DND-41 (cell line): ENCODE results near the gene ARMH3.

ENCODE experiments used
- ATAC-seq: fragments of 200-7000 bp; cut with Tn5 transposase; 3 replicates; pipeline ENCODE4 v1.9.1; 2021; ENCODE audit warnings: low read depth; ENCODE audit not compliant: insufficient read depth
- DNase-seq: peaks from one replicate; pipeline ENCODE4 v3.0.0-alpha.2; 2020
- H2AFZ ChIP-seq: 2 replicates; pipeline ENCODE4 v1.6.0; 2012; ENCODE audit warnings: low read depth, low read length
- H3K27ac ChIP-seq: 2 replicates; pipeline ENCODE4 v1.5.1; 2012; ENCODE audit warnings: low read length, inconsistent platforms
- H3K27me3 ChIP-seq: fragments of 200-600 bp; sonication (generic); 2 replicates; pipeline ENCODE4 v1.6.0; 2012; ENCODE audit warnings: low read length, mild to moderate bottlenecking, inconsistent platforms; ENCODE audit not compliant: insufficient read depth, poor library complexity
- H3K36me3 ChIP-seq: 2 replicates; pipeline ENCODE4 v1.5.1; 2012; ENCODE audit warnings: low read length, inconsistent platforms; ENCODE audit not compliant: insufficient read depth
- H3K4me1 ChIP-seq: 2 replicates; pipeline ENCODE4 v1.5.1; 2012; ENCODE audit warnings: mild to moderate bottlenecking, low read length; ENCODE audit not compliant: insufficient read depth
- H3K4me2 ChIP-seq: 2 replicates; pipeline ENCODE4 v1.6.0; 2012; ENCODE audit warnings: mild to moderate bottlenecking, moderate library complexity, low read length, inconsistent platforms; ENCODE audit not compliant: insufficient read depth
- H3K4me3 ChIP-seq, 2 experiments: fragments of 200-600 bp in 1 of 2; shearing (Covaris generic) in 1 of 2; 2 replicates each; pipeline ENCODE4 v1.5.1; 2012 to 2016; ENCODE audit warnings: inconsistent platforms in 2 of 2, low read length in 2 of 2, mild to moderate bottlenecking in 2 of 2, low read depth in 1 of 2, moderate library complexity in 1 of 2
- H3K79me2 ChIP-seq: 2 replicates; pipeline ENCODE4 v1.6.0; 2012; ENCODE audit warnings: low read length, inconsistent platforms; ENCODE audit not compliant: insufficient read depth
- H3K9ac ChIP-seq: 2 replicates; pipeline ENCODE4 v1.6.0; 2012; ENCODE audit warnings: low read depth, mild to moderate bottlenecking, inconsistent platforms, low read length, moderate library complexity
- H3K9me3 ChIP-seq: 2 replicates; pipeline ENCODE4 v1.5.1; 2012; ENCODE audit warnings: low read length, moderate library complexity, mild to moderate bottlenecking, inconsistent platforms; ENCODE audit not compliant: insufficient read depth, severe bottlenecking
- H4K20me1 ChIP-seq: 2 replicates; pipeline ENCODE4 v1.6.0; 2012; ENCODE audit warnings: low read length; ENCODE audit not compliant: insufficient read depth
- CTCF ChIP-seq: IDR thresholded peaks from 2 replicates; pipeline ENCODE4 v1.5.1; 2012; ENCODE audit warnings: borderline replicate concordance, low read length, moderate library complexity, mild to moderate bottlenecking; ENCODE audit not compliant: poor library complexity, severe bottlenecking; ENCODE audit errors: extremely low read depth
- EZH2 ChIP-seq: IDR thresholded peaks from 3 replicates; pipeline ENCODE4 v1.6.1; 2012; ENCODE audit warnings: borderline replicate concordance, low read depth, mild to moderate bottlenecking, moderate library complexity, low read length, inconsistent platforms; ENCODE audit not compliant: severe bottlenecking

ARMH3 gene

GRCh38 chr10:101959346-101959916 lies 96.5 kb downstream of the ARMH3 start:
- Histone ChIP-seq H3K4me3 (no peak overlapping the region), H3K79me2 (no peaks in the 10 kb centered on the region), H4K20me1 (no peaks in the 10 kb centered on the region), H2AFZ (no peak overlapping the region), H3K9me3 (no peaks in the 10 kb centered on the region), H3K27ac (no peak overlapping the region), H3K9ac (no peak overlapping the region), H3K4me1 (no peaks in the 10 kb centered on the region), H3K4me2 (no peak overlapping the region), H3K36me3 (peaks cover 28% of the 10 kb centered on the region), H3K27me3 (no peaks in the 10 kb centered on the region)
- DNase-seq (no peak), ATAC-seq (no peak)
- TF ChIP-seq CTCF, result no peak
- no peak for TF ChIP-seq EZH2

DNA sequence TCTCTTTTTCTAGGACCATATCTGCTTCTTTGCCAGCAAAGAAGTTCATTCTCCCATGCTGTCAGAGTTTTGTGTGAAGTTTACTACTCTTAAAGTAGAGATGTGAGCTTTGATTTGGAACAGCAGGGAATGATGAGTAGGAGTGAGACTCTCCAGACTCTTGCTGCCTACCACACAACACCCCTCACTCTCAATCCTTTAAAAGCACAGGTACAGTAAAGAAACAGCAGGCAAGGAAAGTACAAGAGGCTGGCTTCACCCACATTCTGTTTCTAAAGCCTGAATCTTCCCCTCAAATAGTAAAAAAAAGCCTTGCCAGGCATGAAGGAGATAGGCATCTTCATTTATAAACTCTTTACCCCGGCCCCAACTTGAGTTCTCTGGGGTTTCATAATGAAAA lies 97.3 kb downstream of the ARMH3 start:
- no peak overlapping the region for H3K9ac ChIP-seq
- no peak for DNase-seq
- no peaks in the 10 kb centered on the region for H3K79me2 ChIP-seq
- no peak overlapping the region for H3K27ac ChIP-seq
- no peak for TF ChIP-seq EZH2
- no peak for TF ChIP-seq CTCF
- no peak overlapping the region for H3K4me2 ChIP-seq
- H3K4me1 ChIP-seq, result no peaks in the 10 kb centered on the region
- no peaks in the 10 kb centered on the region for H3K9me3 ChIP-seq
- H4K20me1 ChIP-seq, result no peaks in the 10 kb centered on the region
- no peak for ATAC-seq
- no peak overlapping the region for H2AFZ ChIP-seq
- H3K27me3 ChIP-seq, result no peaks in the 10 kb centered on the region
- peaks cover 36% of the 10 kb centered on the region for H3K36me3 ChIP-seq
- no peak overlapping the region for H3K4me3 ChIP-seq

DNA sequence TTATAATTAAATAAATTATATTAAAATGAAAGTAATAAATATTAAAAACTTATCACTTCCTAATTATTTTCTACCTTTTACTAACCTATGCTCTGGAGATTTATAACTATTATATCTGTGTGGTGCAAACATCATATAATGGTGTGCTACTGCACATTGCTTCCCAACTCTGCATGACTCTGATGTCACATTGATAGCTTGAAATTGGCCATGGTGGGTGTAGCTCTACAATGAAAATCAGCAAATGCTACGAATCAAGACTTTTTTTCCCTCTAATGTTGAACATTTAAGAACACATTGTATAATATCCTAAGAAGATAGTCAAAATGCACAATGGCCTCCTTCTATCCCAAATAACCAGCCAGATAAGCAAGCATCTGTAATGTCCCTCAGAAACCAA lies 99.1 kb downstream of the ARMH3 start:
- Histone ChIP-seq H3K27me3 (no peaks in the 10 kb centered on the region), H3K27ac (no peak overlapping the region), H3K79me2 (no peaks in the 10 kb centered on the region), H2AFZ (no peak overlapping the region), H3K4me3 (no peak overlapping the region), H3K9ac (no peak overlapping the region), H3K9me3 (no peaks in the 10 kb centered on the region), H4K20me1 (no peaks in the 10 kb centered on the region), H3K4me2 (no peak overlapping the region), H3K4me1 (no peaks in the 10 kb centered on the region), H3K36me3 (peaks cover 48% of the 10 kb centered on the region)
- no peak for ATAC-seq
- no peak for DNase-seq
- TF ChIP-seq CTCF (no peak), EZH2 (no peak)

DNA sequence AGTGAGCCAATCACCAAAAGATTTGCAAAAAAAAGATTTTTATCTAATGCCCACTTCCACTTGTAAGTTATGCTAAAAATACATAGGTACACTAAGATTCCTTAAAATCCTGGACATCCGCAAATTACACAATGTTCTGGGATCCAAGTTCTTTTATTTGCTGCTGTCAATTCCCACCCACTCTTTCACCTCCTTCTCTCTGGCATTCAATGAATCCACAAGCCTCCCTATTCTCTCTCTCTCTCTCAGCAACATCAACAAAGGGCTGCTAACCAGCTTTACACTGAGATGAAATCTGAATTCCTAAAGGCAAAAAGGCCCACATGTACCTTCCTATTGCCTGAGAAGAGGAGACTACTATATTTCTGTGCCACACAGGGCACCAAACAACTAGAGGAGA lies 99.9 kb downstream of the ARMH3 start:
- H3K36me3 ChIP-seq, result peaks cover 54% of the 10 kb centered on the region
- ATAC-seq, result no peak

More for the DNA sequence above, 99.9 kb downstream of the ARMH3 start:
- no peak overlapping the region for H3K4me3 ChIP-seq
- TF ChIP-seq CTCF (no peak), EZH2 (no peak)
- H3K27me3 ChIP-seq, result no peaks in the 10 kb centered on the region
- no peaks in the 10 kb centered on the region for H3K9me3 ChIP-seq
- DNase-seq, result no peak
- H3K4me2 ChIP-seq, result no peak overlapping the region
- no peaks in the 10 kb centered on the region for H4K20me1 ChIP-seq
- H3K79me2 ChIP-seq, result no peaks in the 10 kb centered on the region
- H3K4me1 ChIP-seq, result no peaks in the 10 kb centered on the region
- no peak overlapping the region for H2AFZ ChIP-seq
- H3K27ac ChIP-seq, result no peak overlapping the region
- H3K9ac ChIP-seq, result no peak overlapping the region
